EH (cell line): ENCODE measurements around the gene C17orf107.
"Not testable (repeated sequence)": the region's sequence is repeated elsewhere in the genome, so short reads cannot be mapped to it uniquely, and the experiment has no call there.

ENCODE experiments used
- DNase-seq: peaks from one replicate; pipeline ENCODE4 v3.0.0-alpha.2; 2015; ENCODE audit warnings: low read depth

C17orf107 gene

GRCh38 chr17:4900231-4901107 is 1.1 kb downstream of the C17orf107 start:
- no peak for DNase-seq

GRCh38 chr17:4901108-4901647 is 1.8 kb downstream of the C17orf107 start:
- no peak for DNase-seq

GRCh38 chr17:4901648-4902344 is 2.5 kb downstream of the C17orf107 start:
- DNase-seq, result no peak

- no peak for DNase-seq
These were observed 3.2 kb downstream of the C17orf107 start for GRCh38 chr17:4902540-4902939.

- DNase-seq, result peak; percentile 73
These were observed 3.9 kb downstream of the C17orf107 start, which contains the start of gene CHRNE for GRCh38 chr17:4903051-4903818. CHRNE (minus strand) TSS chr17:4903098; CDS start chr17:4903063, 35 bp downstream.

GRCh38 chr17:4906642-4907041 is 7.3 kb downstream of the C17orf107 start:
- not testable (repeated sequence) for DNase-seq

- peak; percentile 65 for DNase-seq
These were observed 9.0 kb downstream of the C17orf107 start for GRCh38 chr17:4908301-4908700.

- DNase-seq, result peak; percentile 94
These were observed 9.6 kb downstream of the C17orf107 start for GRCh38 chr17:4908711-4909496.

- peak; percentile 60 for DNase-seq
These were observed 14.7 kb downstream of the C17orf107 start for GRCh38 chr17:4913994-4914393.

- DNase-seq, result not testable (repeated sequence)
These were observed 15.2 kb downstream of the C17orf107 start for GRCh38 chr17:4914551-4914950.

- peak; percentile 58 for DNase-seq
These were observed 20.2 kb downstream of the C17orf107 start for GRCh38 chr17:4919511-4920047.

- peak; percentile 49 for DNase-seq
These were observed 21.2 kb downstream of the C17orf107 start for GRCh38 chr17:4920351-4921048.

- DNase-seq, result no peak
These were observed 22.0 kb downstream of the C17orf107 start for GRCh38 chr17:4921320-4921719.

GRCh38 chr17:4926577-4927335 is 27.4 kb downstream of the C17orf107 start:
- not testable (repeated sequence) for DNase-seq

- DNase-seq, result no peak
These were observed 29.5 kb downstream of the C17orf107 start for GRCh38 chr17:4928881-4929280.

- DNase-seq, result no peak
These were observed 32.6 kb downstream of the C17orf107 start, which contains the start of gene GP1BA for GRCh38 chr17:4931963-4932362. GP1BA (plus strand) TSS chr17:4932277; CDS start chr17:4932605, 328 bp downstream.

- DNase-seq, result no peak
These were observed 33.4 kb downstream of the C17orf107 start for GRCh38 chr17:4932756-4933155.

GRCh38 chr17:4933646-4934045 is 34.3 kb downstream of the C17orf107 start:
- DNase-seq, result no peak
